IMR-90 (cell line): ENCODE results near the gene ARL8B. TPM values are rescaled to one million over a fixed set of nuclear protein-coding genes. Genes with fewer than 3 reads are reported as not detected.

Source experiments
- ATAC-seq: fragments of 200-7000 bp; cut with Tn5 transposase; 2 replicates; pipeline ENCODE4 v1.9.1; 2020; ENCODE audit warnings: low read depth, mild to moderate bottlenecking, moderate library complexity
- BruUV-seq: library from RNA; stranded (reverse); fragments of 400-500 nt; replicated peaks from 2 replicates; lab custom pipeline; 2021; lab: Mats Ljungman, UMichigan
- CTCF ChIA-PET: fragments of 300-600 bp; formaldehyde crosslinking; extraction: SDS; loops from one replicate; lab custom pipeline; 2021; ENCODE audit warnings: antibody characterized with exemption; lab: Yijun Ruan, JAX
- POLR2A ChIA-PET: fragments of 300-600 bp; sonication (Branson Sonifier 250); formaldehyde crosslinking; loops from one replicate; lab custom pipeline; 2022; ENCODE audit warnings: antibody characterized with exemption; ENCODE audit not compliant: unreplicated experiment; lab: Charles Lee
- DNase-seq: peaks from one replicate; pipeline ENCODE4 v3.0.0; 2013
- H2AFZ ChIP-seq: replicated peaks from 2 replicates; pipeline ENCODE3; 2013; ENCODE audit warnings: low read length, mild to moderate bottlenecking; ENCODE audit not compliant: poor library complexity
- H2AK5ac ChIP-seq: 2 replicates; pipeline ENCODE4 v1.6.1; 2013; ENCODE audit warnings: low read depth, low read length, inconsistent platforms
- H2AK9ac ChIP-seq: replicated peaks from 2 replicates; pipeline ENCODE3; 2013; ENCODE audit warnings: mild to moderate bottlenecking, low read depth, low read length, moderate library complexity; ENCODE audit not compliant: poor library complexity
- H2BK120ac ChIP-seq: 2 replicates; pipeline ENCODE4 v1.6.1; 2013; ENCODE audit warnings: low read depth, low read length, inconsistent platforms
- H2BK15ac ChIP-seq: 3 replicates; pipeline ENCODE4 v1.6.1; 2013; ENCODE audit warnings: low read depth, low read length, inconsistent platforms
- H2BK20ac ChIP-seq: 2 replicates; pipeline ENCODE4 v1.6.1; 2013; ENCODE audit warnings: low read depth, mild to moderate bottlenecking, inconsistent platforms, low read length, moderate library complexity
- H2BK5ac ChIP-seq: 2 replicates; pipeline ENCODE4 v1.6.1; 2013; ENCODE audit warnings: mild to moderate bottlenecking, low read depth, low read length, inconsistent platforms; ENCODE audit not compliant: poor library complexity, severe bottlenecking
- H3K14ac ChIP-seq: replicated peaks from 2 replicates; pipeline ENCODE4 v1.6.1; 2013; ENCODE audit warnings: low read depth, low read length, inconsistent platforms
- H3K18ac ChIP-seq: 2 replicates; pipeline ENCODE4 v1.6.1; 2013; ENCODE audit warnings: low read depth, low read length, control low read depth
- H3K23ac ChIP-seq: 2 replicates; pipeline ENCODE4 v1.6.1; 2013; ENCODE audit warnings: low read depth, low read length, inconsistent platforms
- H3K27ac ChIP-seq: 2 replicates; pipeline ENCODE4 v1.5.1; 2013; ENCODE audit warnings: mild to moderate bottlenecking, control low read depth, low read length; ENCODE audit not compliant: insufficient read depth
- H3K27me3 ChIP-seq: 2 replicates; pipeline ENCODE4 v1.6.1; 2013; ENCODE audit warnings: low read length; ENCODE audit not compliant: control insufficient read depth, insufficient read depth
- H3K36me3 ChIP-seq: 2 replicates; pipeline ENCODE4 v1.6.1; 2013; ENCODE audit warnings: low read length, mixed read lengths; ENCODE audit not compliant: control insufficient read depth, insufficient read depth
- H3K4ac ChIP-seq: 2 replicates; pipeline ENCODE4 v1.6.1; 2013; ENCODE audit warnings: low read depth, low read length, inconsistent platforms
- H3K4me1 ChIP-seq: 2 replicates; pipeline ENCODE4 v1.6.1; 2013; ENCODE audit warnings: low read length, mixed read lengths; ENCODE audit not compliant: control insufficient read depth, insufficient read depth
- H3K4me2 ChIP-seq: 2 replicates; pipeline ENCODE4 v1.6.1; 2013; ENCODE audit warnings: low read depth, mild to moderate bottlenecking, control low read depth, low read length, moderate library complexity
- H3K4me3 ChIP-seq: 2 replicates; pipeline ENCODE4 v1.5.1; 2013; ENCODE audit warnings: low read depth, mild to moderate bottlenecking, control low read depth, low read length, moderate library complexity; ENCODE audit not compliant: insufficient read depth
- H3K56ac ChIP-seq: 2 replicates; pipeline ENCODE4 v1.6.1; 2013; ENCODE audit warnings: low read length, inconsistent platforms; ENCODE audit not compliant: insufficient read depth; ENCODE audit errors: extremely low read depth
- H3K79me1 ChIP-seq, 2 experiments: 2 replicates each; pipeline ENCODE4 v1.6.1; 2013; ENCODE audit warnings: low read length in 2 of 2, inconsistent platforms in 1 of 2, low read depth in 1 of 2
- H3K9ac ChIP-seq: 2 replicates; pipeline ENCODE4 v1.6.1; 2013; ENCODE audit warnings: low read depth, low read length, control low read depth
- H3K9me1 ChIP-seq: 2 replicates; pipeline ENCODE4 v1.6.1; 2013; ENCODE audit warnings: low read length, inconsistent platforms; ENCODE audit not compliant: insufficient read depth
- H3K9me3 ChIP-seq: 2 replicates; pipeline ENCODE4 v1.6.1; 2013; ENCODE audit warnings: low read length; ENCODE audit not compliant: control insufficient read depth, insufficient read depth
- H4K20me1 ChIP-seq: 2 replicates; pipeline ENCODE4 v1.6.1; 2013; ENCODE audit warnings: low read length, inconsistent platforms; ENCODE audit not compliant: insufficient read depth
- H4K5ac ChIP-seq: 2 replicates; pipeline ENCODE4 v1.6.1; 2013; ENCODE audit warnings: mild to moderate bottlenecking, low read depth, low read length, control low read depth
- H4K8ac ChIP-seq, 2 experiments: 2 replicates each; pipeline ENCODE4 v1.6.1; 2013; ENCODE audit warnings: low read depth in 2 of 2, low read length in 2 of 2, control low read depth in 1 of 2, inconsistent platforms in 1 of 2
- H4K91ac ChIP-seq: 2 replicates; pipeline ENCODE4 v1.6.1; 2013; ENCODE audit warnings: low read depth, low read length, inconsistent platforms; ENCODE audit not compliant: insufficient read depth
- BHLHE40 ChIP-seq: fragments of 150-350 bp; IDR thresholded peaks from 2 replicates; pipeline ENCODE4 v1.6.1; 2016; ENCODE audit warnings: mild to moderate bottlenecking, low read depth, low read length
- CEBPB ChIP-seq: IDR thresholded peaks from 2 replicates; pipeline ENCODE4 v1.6.1; 2012; ENCODE audit warnings: low read depth, low read length, improper control_type of control experiment
- CHD1 ChIP-seq: IDR thresholded peaks from 2 replicates; pipeline ENCODE4 v1.6.1; 2012; ENCODE audit warnings: low read depth, low read length, improper control_type of control experiment
- CTCF ChIP-seq: conservative IDR thresholded peaks from 2 replicates; pipeline ENCODE4 v1.5.1; 2012; ENCODE audit warnings: mild to moderate bottlenecking, low read depth, low read length, improper control_type of control experiment
- FOS ChIP-seq: fragments of 150-350 bp; IDR thresholded peaks from 2 replicates; pipeline ENCODE4 v1.6.1; 2016; ENCODE audit warnings: low read depth, low read length
- MAFK ChIP-seq: IDR thresholded peaks from 2 replicates; pipeline ENCODE4 v1.6.1; 2012; ENCODE audit warnings: low read depth, low read length, improper control_type of control experiment
- MAZ ChIP-seq: IDR thresholded peaks from 2 replicates; pipeline ENCODE4 v1.6.1; 2012; ENCODE audit warnings: low read depth, mild to moderate bottlenecking, low read length, improper control_type of control experiment, moderate library complexity, borderline replicate concordance
- RAD21 ChIP-seq: IDR thresholded peaks from 2 replicates; pipeline ENCODE4 v1.6.1; 2012; ENCODE audit warnings: low read length, improper control_type of control experiment
- RCOR1 ChIP-seq: IDR thresholded peaks from 2 replicates; pipeline ENCODE4 v1.6.1; 2012; ENCODE audit warnings: mild to moderate bottlenecking, low read length, improper control_type of control experiment; ENCODE audit not compliant: insufficient replicate concordance
- SMC3 ChIP-seq: fragments of 150-350 bp; IDR thresholded peaks from 2 replicates; pipeline ENCODE4 v1.6.1; 2016; ENCODE audit warnings: low read depth, mild to moderate bottlenecking, antibody characterized with exemption, low read length, moderate library complexity
- WGBS, 2 experiments: methylation state at CpG; one replicate each; pipeline versions ENCODE4 v1.1.5 to v1.1.7; 2013; ENCODE audit warnings: missing lambda C conversion rate in 2 of 2; ENCODE audit not compliant: insufficient read length in 1 of 2; ENCODE audit errors: extremely low coverage in 2 of 2; 5-methylcytosine and 5-hydroxymethylcytosine counted together
- dilution Hi-C: fragments of 300-500 bp; cut with HindIII; formaldehyde crosslinking; loops from one replicate; pipeline ENCODE4 v1.14.3; 2018; ENCODE audit warnings: low sequenced_read_pairs; ENCODE audit not compliant: unreplicated experiment
- in situ Hi-C: fragments of 300-500 bp; cut with MboI; formaldehyde crosslinking; loops from 3 replicates; pipeline ENCODE4 v1.14.3; 2019; ENCODE audit warnings: low sequenced_read_pairs, inconsistent platforms, mixed read lengths
- intact Hi-C: fragments of 100-400 bp; cut with micrococcal nuclease; formaldehyde crosslinking; loops from 2 replicates; pipeline ENCODE4 v1.10.0; 2022
- polyA plus RNA-seq, 3 experiments: library from polyadenylated mRNA; depleted of rRNA; stranded (reverse); fragments of >200 nt; gene quantifications; 2 replicates each; pipeline ENCODE4 v1.2.3, GENCODE V29; 2012; ENCODE audit warnings: low replicate concordance in 1 of 3
- total RNA-seq: library from RNA; depleted of rRNA; stranded (reverse); fragments of >200 nt; gene quantifications from 2 replicates; pipeline ENCODE4 v1.2.3, GENCODE V29; 2012
- TF ChIP-seq, protein P1 (sequence below): fragments of 150-350 bp; IDR thresholded peaks from 2 replicates; pipeline ENCODE4 v1.6.1; 2016; ENCODE audit warnings: low read depth, mild to moderate bottlenecking, low read length, moderate library complexity, borderline replicate concordance

ARL8B gene
- total and polyA plus RNA-seq, 2 of the 4 experiments (the other 2 are of a cell fraction): 32.3 to 47.0 TPM

GRCh38 chr3:5194801-5195509 lies 72.9 kb downstream of the ARL8B start:
- WGBS, 2 experiments: 0 to 100% methylated on average over 1 of the region's 2 CpGs

More at GRCh38 chr3:5194801-5195509, 72.9 kb downstream of the ARL8B start:
- peaks cover 10% of the 10 kb centered on the region for H3K9me1 ChIP-seq
- no peak overlapping the region for H2AFZ ChIP-seq
- DNase-seq (peak; percentile 91), ATAC-seq (peak; percentile 63)
- no peak overlapping the region for H3K56ac ChIP-seq
- no peak overlapping the region for H2BK20ac ChIP-seq
- CTCF ChIA-PET: interaction anchor here (0.7 kb wide), 1 partner anchor 136 kb away, joined by 3 read pairs; no protein-coding TSS in a partner anchor
- H4K5ac ChIP-seq: no peak overlapping the region
- no peak overlapping the region for H3K23ac ChIP-seq
- peaks cover 17 to 57% of the 10 kb centered on the region in 2 experiments for H3K79me1 ChIP-seq
- in situ Hi-C loops (no loop called here), intact Hi-C loops (loop anchor here (5.0 kb wide), 1 partner anchor 213 kb away; no protein-coding TSS in a partner anchor), dilution Hi-C loops (no loop called here)
- H3K4me1 ChIP-seq: peaks cover 26% of the 10 kb centered on the region
- POLR2A ChIA-PET: no interaction called here
- H3K9me3 ChIP-seq: no peaks in the 10 kb centered on the region
- H4K8ac ChIP-seq: no peak overlapping the region; a peak in 1 of 4 replicates
- no peak overlapping the region for H2BK15ac ChIP-seq
- peak overlapping the region; percentile 86; the same call in 1 of the 2 replicates for H3K27ac ChIP-seq
- no peak overlapping the region for H3K9ac ChIP-seq
- BruUV-seq: no TSS peak
- H2AK5ac ChIP-seq: no peak overlapping the region
- H3K14ac ChIP-seq: no peak overlapping the region
- peak overlapping the region; percentile 96 for H2BK5ac ChIP-seq
- no peaks in the 10 kb centered on the region for H3K27me3 ChIP-seq
- no peak overlapping the region for H3K4me3 ChIP-seq
- H3K4ac ChIP-seq: no peak overlapping the region
- TF ChIP-seq BHLHE40 (0 out of 2 replicates have a peak, but pooled peaks have one; percentile 22), MAZ (no peak), CHD1 (no peak), RCOR1 (no peak), RAD21 (no peak), SMC3 (no peak), CTCF (no peak), CEBPB (peak; percentile 98), MAFK (no peak), FOS (peak; percentile 73)
- TF ChIP-seq, protein P1, sequence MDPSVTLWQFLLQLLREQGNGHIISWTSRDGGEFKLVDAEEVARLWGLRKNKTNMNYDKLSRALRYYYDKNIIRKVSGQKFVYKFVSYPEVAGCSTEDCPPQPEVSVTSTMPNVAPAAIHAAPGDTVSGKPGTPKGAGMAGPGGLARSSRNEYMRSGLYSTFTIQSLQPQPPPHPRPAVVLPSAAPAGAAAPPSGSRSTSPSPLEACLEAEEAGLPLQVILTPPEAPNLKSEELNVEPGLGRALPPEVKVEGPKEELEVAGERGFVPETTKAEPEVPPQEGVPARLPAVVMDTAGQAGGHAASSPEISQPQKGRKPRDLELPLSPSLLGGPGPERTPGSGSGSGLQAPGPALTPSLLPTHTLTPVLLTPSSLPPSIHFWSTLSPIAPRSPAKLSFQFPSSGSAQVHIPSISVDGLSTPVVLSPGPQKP: no peak
- peaks cover 10% of the 10 kb centered on the region; the same call in 1 of the 2 replicates for H4K20me1 ChIP-seq
- H3K36me3 ChIP-seq: peaks cover 7% of the 10 kb centered on the region
- peak overlapping the region; percentile 5; the same call in 1 of the 2 replicates for H2BK120ac ChIP-seq
- H3K4me2 ChIP-seq: peak overlapping the region; percentile 23; the same call in 1 of the 2 replicates
- no peak overlapping the region for H3K18ac ChIP-seq
- no peak overlapping the region for H2AK9ac ChIP-seq
- H4K91ac ChIP-seq: no peak overlapping the region
